Gastroesophageal sphincter (tissue), 4 donors: ENCODE results near the gene AFG1L. TPM values are rescaled to one million over a fixed set of nuclear protein-coding genes. Genes with fewer than 3 reads are reported as not detected.
A peak's percentile ranks its signal among the peaks of the same experiment; 100 is the strongest.

Experiments
- ATAC-seq: fragments of 150-250 bp; one replicate; pipeline ENCODE4 v1.9.1; 2016; ENCODE audit warnings: mild to moderate bottlenecking, moderate library complexity
- H3K27ac ChIP-seq, 4 donors: fragments of 200-600 bp; sonication (generic) in 3 of 4; 1 replicate in 3 of 4; 2 replicates in 1 of 4; pipeline ENCODE4 v1.5.1; 2016 to 2019
- H3K27me3 ChIP-seq: fragments of 200-600 bp; sonication (generic); one replicate; pipeline ENCODE4 v1.5.1; 2019
- H3K36me3 ChIP-seq, 2 donors: fragments of 200-600 bp; sonication (generic); one replicate each; pipeline ENCODE4 v1.5.1; 2019; ENCODE audit warnings: control low read depth in 1 of 2
- H3K4me1 ChIP-seq, 3 donors: fragments of 200-600 bp; sonication (generic); 1 replicate in 2 of 3; 2 replicates in 1 of 3; pipeline ENCODE4 v1.5.1; 2016 to 2019; ENCODE audit warnings: control low read depth in 2 of 3
- H3K4me3 ChIP-seq, 2 donors: fragments of 200-600 bp; sonication (generic); one replicate each; pipeline ENCODE4 v1.5.1; 2019; ENCODE audit warnings: mild to moderate bottlenecking in 1 of 2, moderate library complexity in 1 of 2
- H3K9me3 ChIP-seq, 3 donors: fragments of 200-600 bp; sonication (generic); one replicate each; pipeline ENCODE4 v1.5.1; 2017 to 2019; ENCODE audit warnings: control low read depth in 2 of 3
- CTCF ChIP-seq, 4 experiments: fragments of 200-600 bp in 2 of 4; fragments of 450-650 bp in 2 of 4; sonication (generic) in 1 of 4; IDR thresholded peaks; one replicate each; pipeline ENCODE4 v1.5.1; 2017 to 2019; ENCODE audit warnings: antibody characterized with exemption in 4 of 4, mild to moderate bottlenecking in 2 of 4, moderate library complexity in 2 of 4
- EP300 ChIP-seq: sonication (generic); formaldehyde crosslinking; IDR thresholded peaks from one replicate; pipeline ENCODE4 v1.6.1; 2017; ENCODE audit warnings: antibody characterized with exemption, mild to moderate bottlenecking
- POLR2A ChIP-seq, 2 donors: fragments of 450-650 bp; IDR thresholded peaks; one replicate each; pipeline ENCODE4 v1.6.1; 2017; ENCODE audit warnings: antibody characterized with exemption in 2 of 2, mild to moderate bottlenecking in 2 of 2, moderate library complexity in 1 of 2
- POLR2AphosphoS5 ChIP-seq: sonication (generic); formaldehyde crosslinking; IDR thresholded peaks from one replicate; pipeline ENCODE4 v1.6.1; 2017; ENCODE audit warnings: antibody characterized with exemption
- WGBS, 2 donors: methylation state at CpG; one replicate each; pipeline ENCODE4 v1.1.5; 2018; ENCODE audit warnings: low coverage in 1 of 2; 5-methylcytosine and 5-hydroxymethylcytosine counted together
- total RNA-seq, 4 donors: library from RNA; depleted of rRNA; stranded (reverse); fragments of >200 nt; gene quantifications; one replicate each; pipeline ENCODE4 v1.1.0, GENCODE V29; 2016

The AFG1L gene
- total RNA-seq, 4 donors from 2014 or later: 1.6 to 7.6 (median 5.7) TPM

DNA sequence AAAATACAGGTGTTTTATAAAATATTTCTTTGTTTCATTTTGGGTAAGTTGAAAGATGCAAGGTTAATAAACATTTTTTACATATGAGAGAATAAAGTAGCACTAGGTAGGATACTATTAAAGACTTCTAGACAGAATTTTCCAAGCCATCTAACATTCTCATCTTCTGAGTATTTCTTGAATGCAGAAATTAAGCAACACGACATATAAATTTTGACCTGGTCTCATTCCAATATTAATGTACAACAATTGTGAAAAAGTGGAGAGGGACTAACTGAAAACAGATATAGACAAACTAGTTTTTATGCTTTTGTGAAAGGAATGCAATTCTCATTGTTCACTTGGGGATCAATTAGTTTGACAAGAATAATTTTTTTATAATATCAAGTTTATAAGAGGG, 254.4 kb downstream of the AFG1L start:
- H3K27ac ChIP-seq: no peak overlapping the region
- H3K36me3 ChIP-seq: no peaks in the 10 kb centered on the region
- ATAC-seq: no peak
- TF ChIP-seq EP300: no peak
- peaks cover 0 to 21% (median 0%) of the 10 kb centered on the region in 3 donors for H3K4me1 ChIP-seq
- H3K27me3 ChIP-seq: no peaks in the 10 kb centered on the region
- 82 to 93% methylated on average over 1 of the region's 1 CpG for WGBS, 2 donors
- H3K4me3 ChIP-seq: no peak overlapping the region
- H3K9me3 ChIP-seq: no peaks in the 10 kb centered on the region

- H3K4me1 ChIP-seq: peaks cover 0 to 21% (median 0%) of the 10 kb centered on the region in 3 donors
Measured at GRCh38 chr6:108549741-108550140, 254.9 kb downstream of the AFG1L start.

DNA sequence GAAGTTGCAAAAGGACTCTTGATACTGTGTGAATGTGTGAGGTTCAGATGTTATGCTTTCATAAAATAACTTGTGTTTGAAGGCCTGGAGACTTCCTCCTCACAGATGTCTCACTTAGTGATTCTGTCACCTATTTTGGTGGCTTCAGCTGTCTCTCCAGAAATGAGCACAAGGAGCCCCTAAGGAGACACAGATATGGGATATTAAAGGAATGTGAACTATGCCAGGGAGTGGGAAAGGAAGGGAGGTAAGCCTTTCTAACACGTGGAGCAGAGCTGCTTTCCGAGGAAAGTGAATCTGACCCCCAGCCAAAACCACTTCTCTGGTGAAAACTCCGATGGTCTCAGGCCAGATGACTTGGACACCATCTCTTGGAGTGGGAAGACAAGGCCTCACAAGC, 255.4 kb downstream of the AFG1L start:
- peaks cover 0 to 22% (median 3%) of the 10 kb centered on the region in 3 donors for H3K4me1 ChIP-seq
- ATAC-seq: no peak
- H3K4me3 ChIP-seq: no peak overlapping the region
- TF ChIP-seq POLR2AphosphoS5: no peak
- no peak for TF ChIP-seq CTCF (IDR thresholded peaks at IDR 0.05)
- TF ChIP-seq POLR2A (IDR thresholded peaks at IDR 0.05): no peak
- no peak for TF ChIP-seq EP300
- H3K36me3 ChIP-seq: no peaks in the 10 kb centered on the region
- 40 to 50% methylated on average over 1 to 2 of the region's 3 CpGs for WGBS, 2 donors
- H3K9me3 ChIP-seq: no peaks in the 10 kb centered on the region
- no peak overlapping the region for H3K27ac ChIP-seq
- no peaks in the 10 kb centered on the region for H3K27me3 ChIP-seq

More at GRCh38 chr6:108549741-108550140, 254.9 kb downstream of the AFG1L start:
- ATAC-seq: no peak
- no peaks in the 10 kb centered on the region for H3K9me3 ChIP-seq
- H3K27me3 ChIP-seq: no peaks in the 10 kb centered on the region
- no peaks in the 10 kb centered on the region for H3K36me3 ChIP-seq
- no peak overlapping the region for H3K27ac ChIP-seq
- TF ChIP-seq EP300: no peak
- TF ChIP-seq CTCF (IDR thresholded peaks at IDR 0.05): no peak
- TF ChIP-seq POLR2A (IDR thresholded peaks at IDR 0.05): no peak
- TF ChIP-seq POLR2AphosphoS5: no peak
- 88 to 93% methylated on average over 1 to 2 of the region's 3 CpGs for WGBS, 2 donors
- H3K4me3 ChIP-seq: no peak overlapping the region

DNA sequence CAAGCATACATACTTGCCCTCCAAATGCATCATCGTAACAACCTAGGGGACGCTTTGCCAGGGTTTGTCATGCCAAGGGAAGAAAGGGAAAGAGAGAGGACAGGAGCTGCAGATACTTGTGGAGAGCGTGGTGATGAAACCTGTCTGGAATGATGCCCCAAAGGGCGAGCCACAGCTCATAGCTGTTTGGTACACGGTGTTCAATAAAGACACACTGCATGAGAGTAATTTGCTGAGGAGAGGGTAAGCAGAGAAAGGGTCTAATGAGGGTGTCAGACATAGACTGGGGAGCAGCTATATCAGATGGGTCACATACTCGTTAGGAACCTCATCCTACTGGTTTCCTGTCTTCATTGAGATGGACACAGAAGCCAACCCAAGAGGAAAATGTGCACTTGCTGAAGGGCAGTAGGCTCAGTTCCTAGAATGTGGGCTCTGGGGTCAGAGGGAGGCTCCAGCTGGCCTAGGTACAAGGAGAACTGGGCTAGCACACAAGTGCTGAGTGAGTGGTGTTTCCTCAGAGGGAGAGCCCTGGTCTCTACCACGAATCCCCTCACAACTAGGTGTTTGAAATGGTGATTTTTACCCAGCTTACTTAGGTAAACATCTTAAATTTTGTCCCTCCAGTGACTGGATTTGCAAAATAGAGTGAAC, 260.7 kb downstream of the AFG1L start:
- Histone ChIP-seq H3K27ac (peak overlapping the region; percentile 92 to 100 (median 100)), H3K9me3 (no peaks in the 10 kb centered on the region), H3K4me3 (no peak overlapping the region), H3K36me3 (no peaks in the 10 kb centered on the region), H3K27me3 (no peaks in the 10 kb centered on the region), H3K4me1 (peaks cover 5 to 34% (median 23%) of the 10 kb centered on the region in 3 donors)
- ATAC-seq: no peak
- WGBS, 2 donors: 47 to 79% methylated on average over 6 to 7 of the region's 7 CpGs
- TF ChIP-seq POLR2AphosphoS5 (no peak), EP300 (no peak), CTCF (IDR thresholded peaks at IDR 0.05) (no peak), POLR2A (IDR thresholded peaks at IDR 0.05) (no peak)

DNA sequence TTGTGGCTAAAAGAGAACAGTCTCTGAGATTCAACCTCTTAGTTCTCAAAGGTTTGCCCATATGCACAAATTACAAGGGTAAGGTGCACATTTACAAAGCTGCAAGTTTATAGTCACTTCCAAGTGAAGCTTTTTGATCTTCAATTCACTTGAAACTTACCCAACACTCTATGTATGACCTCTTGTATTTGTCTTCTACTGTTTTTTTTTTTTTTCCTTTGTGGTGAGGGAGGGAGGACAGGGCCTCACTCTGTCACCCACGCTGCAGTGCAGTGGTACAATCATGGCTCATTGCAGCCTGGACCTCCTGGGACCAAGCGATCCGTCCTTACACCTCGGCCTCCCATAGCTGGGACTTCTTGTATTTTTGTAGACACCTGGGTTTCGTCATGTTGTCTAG, 261.4 kb downstream of the AFG1L start:
- peak overlapping the region; percentile 92 to 100 (median 100) for H3K27ac ChIP-seq
- ATAC-seq: no peak
- no peaks in the 10 kb centered on the region for H3K9me3 ChIP-seq
- H3K4me3 ChIP-seq: no peak overlapping the region
- 42 to 83% methylated on average over 5 of the region's 5 CpGs for WGBS, 2 donors
- H3K27me3 ChIP-seq: no peaks in the 10 kb centered on the region
- TF ChIP-seq EP300: no peak
- TF ChIP-seq POLR2AphosphoS5: no peak
- no peak for TF ChIP-seq CTCF (IDR thresholded peaks at IDR 0.05)
- TF ChIP-seq POLR2A (IDR thresholded peaks at IDR 0.05): no peak
- no peaks in the 10 kb centered on the region for H3K36me3 ChIP-seq
- H3K4me1 ChIP-seq: peaks cover 5 to 34% (median 23%) of the 10 kb centered on the region in 3 donors
